Hepatocyte (in vitro differentiated cells): ENCODE data around the gene ARL10. TPM values are rescaled to one million over a fixed set of nuclear protein-coding genes. Genes with fewer than 3 reads are reported as not detected.

Source experiments
- DNase-seq: peaks from one replicate; pipeline ENCODE4 v3.0.0-alpha.2; 2016; ENCODE audit warnings: low spot score
- H2AFZ ChIP-seq: fragments of 200-600 bp; sonication (generic); 2 replicates; pipeline ENCODE4 v1.6.0; 2016; ENCODE audit warnings: antibody characterized with exemption, mild to moderate bottlenecking
- H3K27ac ChIP-seq: fragments of 200-600 bp; sonication (generic); 2 replicates; pipeline ENCODE4 v1.5.1; 2016; ENCODE audit warnings: mild to moderate bottlenecking
- H3K27me3 ChIP-seq: fragments of 200-600 bp; sonication (generic); 2 replicates; pipeline ENCODE4 v1.6.1; 2016
- H3K36me3 ChIP-seq: fragments of 200-600 bp; sonication (generic); replicated peaks from 2 replicates; pipeline ENCODE4 v1.5.1; 2016; ENCODE audit warnings: low read depth; ENCODE audit not compliant: insufficient read depth
- H3K4me1 ChIP-seq: fragments of 200-600 bp; sonication (generic); 2 replicates; pipeline ENCODE4 v1.5.1; 2016; ENCODE audit warnings: mild to moderate bottlenecking, moderate library complexity; ENCODE audit not compliant: insufficient read depth
- H3K4me2 ChIP-seq: fragments of 200-600 bp; sonication (generic); 2 replicates; pipeline ENCODE4 v1.6.0; 2016
- H3K4me3 ChIP-seq: fragments of 200-600 bp; sonication (generic); 2 replicates; pipeline ENCODE4 v1.5.1; 2016; ENCODE audit warnings: mild to moderate bottlenecking
- H3K79me2 ChIP-seq: fragments of 200-600 bp; sonication (generic); 2 replicates; pipeline ENCODE4 v1.6.0; 2017; ENCODE audit warnings: mild to moderate bottlenecking
- H3K9me2 ChIP-seq: fragments of 200-600 bp; sonication (generic); replicated peaks from 2 replicates; pipeline ENCODE4 v1.6.0; 2017; ENCODE audit warnings: mild to moderate bottlenecking; ENCODE audit not compliant: insufficient read depth
- H3K9me3 ChIP-seq: fragments of 200-600 bp; sonication (generic); 2 replicates; pipeline ENCODE4 v1.5.1; 2016; ENCODE audit warnings: low read depth, mild to moderate bottlenecking
- H4K20me1 ChIP-seq: fragments of 200-600 bp; sonication (generic); 2 replicates; pipeline ENCODE4 v1.6.0; 2016; ENCODE audit warnings: mild to moderate bottlenecking; ENCODE audit not compliant: insufficient read depth, poor library complexity, severe bottlenecking
- CTCF ChIP-seq: fragments of 200-600 bp; sonication (generic); IDR thresholded peaks from 2 replicates; pipeline ENCODE4 v1.5.1; 2016; ENCODE audit warnings: antibody characterized with exemption, mild to moderate bottlenecking; ENCODE audit not compliant: poor library complexity
- EZH2 ChIP-seq: fragments of 200-600 bp; sonication (generic); IDR thresholded peaks from 2 replicates; pipeline ENCODE4 v1.6.1; 2016; ENCODE audit warnings: antibody characterized with exemption, mild to moderate bottlenecking, borderline replicate concordance
- EZH2phosphoT487 ChIP-seq: fragments of 200-600 bp; sonication (generic); IDR thresholded peaks from one replicate; pipeline ENCODE4 v1.6.1; 2018; ENCODE audit warnings: antibody characterized with exemption, mild to moderate bottlenecking, low read depth, moderate library complexity; ENCODE audit not compliant: unreplicated experiment, severe bottlenecking
- WGBS: methylation state at CpG from one replicate; pipeline ENCODE4 v1.1.6; 2016; ENCODE audit warnings: low lambda C conversion rate; ENCODE audit errors: missing lambda C conversion rate; 5-methylcytosine and 5-hydroxymethylcytosine counted together
- polyA plus RNA-seq: library from polyadenylated mRNA; unstranded; fragments of >200 nt; fragmentation: Nextera tagmentation; extraction: Ambion mirVana; gene quantifications from 2 replicates; pipeline ENCODE4 v1.2.1, GENCODE V29; 2016
- total RNA-seq: library from RNA; depleted of rRNA; stranded (reverse); fragments of >200 nt; gene quantifications from 2 replicates; pipeline ENCODE4 v1.2.3, GENCODE V29; 2014

ARL10 gene
- total and polyA plus RNA-seq, 2 experiments from 2014 or later, result 4.4 to 6.7 TPM

DNA sequence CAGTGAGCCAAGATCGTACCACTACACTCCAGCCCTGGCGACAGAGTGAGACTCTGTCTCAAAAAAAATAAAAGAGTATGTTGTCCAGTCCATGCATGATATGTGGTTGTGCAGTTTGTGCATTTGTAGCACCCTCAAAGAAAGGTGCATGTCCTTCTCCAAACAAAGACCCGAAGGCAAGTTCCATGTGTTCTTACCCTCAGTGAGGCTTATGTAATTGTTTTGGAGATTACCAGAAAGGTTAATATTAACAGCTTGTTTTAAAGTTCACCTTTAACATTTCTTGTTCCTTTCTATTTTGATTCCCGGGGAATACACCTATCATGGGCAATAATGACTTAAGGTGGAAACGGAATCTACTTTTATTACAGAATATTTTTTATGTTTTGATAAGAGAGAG lies 26.0 kb upstream of the ARL10 start:
- no peaks in the 10 kb centered on the region for H3K27me3 ChIP-seq
- no peak overlapping the region for H2AFZ ChIP-seq
- TF ChIP-seq EZH2phosphoT487 (no peak), CTCF (no peak), EZH2 (no peak)
- 67% methylated on average over 5 of the region's 5 CpGs for WGBS
- no peaks in the 10 kb centered on the region for H3K9me2 ChIP-seq
- H3K27ac ChIP-seq, result peak overlapping the region; percentile 44
- no peak overlapping the region for H3K4me3 ChIP-seq
- H4K20me1 ChIP-seq, result no peaks in the 10 kb centered on the region
- H3K4me2 ChIP-seq, result no peak overlapping the region
- no peaks in the 10 kb centered on the region for H3K79me2 ChIP-seq
- no peak for DNase-seq
- no peaks in the 10 kb centered on the region for H3K36me3 ChIP-seq
- no peaks in the 10 kb centered on the region for H3K9me3 ChIP-seq
- H3K4me1 ChIP-seq, result no peaks in the 10 kb centered on the region

- peak; percentile 35 for DNase-seq
- H4K20me1 ChIP-seq, result no peaks in the 10 kb centered on the region
- no peaks in the 10 kb centered on the region for H3K27me3 ChIP-seq
- H3K4me3 ChIP-seq, result no peak overlapping the region
- no peaks in the 10 kb centered on the region for H3K9me2 ChIP-seq
- no peaks in the 10 kb centered on the region for H3K79me2 ChIP-seq
- no peaks in the 10 kb centered on the region for H3K9me3 ChIP-seq
- no peak overlapping the region for H2AFZ ChIP-seq
- H3K4me2 ChIP-seq, result peak overlapping the region; percentile 7
- no peaks in the 10 kb centered on the region for H3K4me1 ChIP-seq
- TF ChIP-seq EZH2 (no peak), CTCF (no peak), EZH2phosphoT487 (no peak)
- H3K36me3 ChIP-seq, result no peaks in the 10 kb centered on the region
- peak overlapping the region; percentile 83 for H3K27ac ChIP-seq
- WGBS, result 75% methylated on average over 2 of the region's 2 CpGs
Observed at GRCh38 chr5:176341325-176342157, 23.7 kb upstream of the ARL10 start.

GRCh38 chr5:176342158-176342483 lies 23.2 kb upstream of the ARL10 start:
- no peak overlapping the region for H3K4me2 ChIP-seq
- H3K27ac ChIP-seq, result peak overlapping the region; percentile 83
- H3K36me3 ChIP-seq, result no peaks in the 10 kb centered on the region
- no peaks in the 10 kb centered on the region for H3K9me3 ChIP-seq
- H3K4me1 ChIP-seq, result no peaks in the 10 kb centered on the region
- H2AFZ ChIP-seq, result no peak overlapping the region
- H4K20me1 ChIP-seq, result no peaks in the 10 kb centered on the region
- DNase-seq, result no peak
- TF ChIP-seq EZH2 (no peak), EZH2phosphoT487 (no peak)
- 78% methylated on average over 1 of the region's 1 CpG for WGBS
- no peaks in the 10 kb centered on the region for H3K79me2 ChIP-seq
- no peaks in the 10 kb centered on the region for H3K9me2 ChIP-seq
- no peaks in the 10 kb centered on the region for H3K27me3 ChIP-seq
- no peak overlapping the region for H3K4me3 ChIP-seq

- no peaks in the 10 kb centered on the region for H3K36me3 ChIP-seq
- peak overlapping the region; percentile 56 for H3K27ac ChIP-seq
- no peak overlapping the region for H2AFZ ChIP-seq
Observed at GRCh38 chr5:176342766-176343458, 22.4 kb upstream of the ARL10 start.

More at GRCh38 chr5:176342766-176343458, 22.4 kb upstream of the ARL10 start:
- Histone ChIP-seq H3K9me3 (no peaks in the 10 kb centered on the region), H3K79me2 (no peaks in the 10 kb centered on the region), H4K20me1 (no peaks in the 10 kb centered on the region), H3K4me1 (no peaks in the 10 kb centered on the region), H3K9me2 (no peaks in the 10 kb centered on the region), H3K4me3 (no peak overlapping the region), H3K27me3 (no peaks in the 10 kb centered on the region), H3K4me2 (no peak overlapping the region)
- TF ChIP-seq EZH2, result no peak
- TF ChIP-seq CTCF, result no peak
- TF ChIP-seq EZH2phosphoT487, result no peak
- WGBS, result 50% methylated on average over 2 of the region's 2 CpGs
- DNase-seq, result no peak
